H9 (cell line): ENCODE measurements around the gene BHLHE23. TPM values are rescaled to one million over a fixed set of nuclear protein-coding genes. Genes with fewer than 3 reads are reported as not detected.
A peak's percentile ranks its signal among the peaks of the same experiment; 100 is the strongest.

Source experiments
- DNase-seq: peaks from one replicate; pipeline ENCODE4 v3.0.0-alpha.2; 2017
- H2AFZ ChIP-seq: one replicate; pipeline ENCODE4 v1.6.1; 2013; ENCODE audit warnings: mild to moderate bottlenecking, low read length, control low read depth, moderate library complexity
- H2AK5ac ChIP-seq: 2 replicates; pipeline ENCODE4 v1.6.1; 2013; ENCODE audit warnings: low read length, control low read depth, mixed read lengths; ENCODE audit not compliant: insufficient read length
- H2BK120ac ChIP-seq: one replicate; pipeline ENCODE4 v1.6.1; 2013; ENCODE audit warnings: low read depth, mild to moderate bottlenecking, low read length, control low read depth, inconsistent platforms; ENCODE audit not compliant: poor library complexity, severe bottlenecking
- H2BK12ac ChIP-seq: 2 replicates; pipeline ENCODE4 v1.6.1; 2013; ENCODE audit warnings: low read length, control low read depth, mixed read lengths, low read depth; ENCODE audit not compliant: insufficient read length
- H2BK15ac ChIP-seq: 2 replicates; pipeline ENCODE4 v1.6.1; 2013; ENCODE audit warnings: low read depth, low read length, control low read depth
- H2BK20ac ChIP-seq: one replicate; pipeline ENCODE4 v1.6.1; 2013; ENCODE audit warnings: low read depth, mild to moderate bottlenecking, low read length, control low read depth, inconsistent platforms; ENCODE audit not compliant: poor library complexity, severe bottlenecking
- H2BK5ac ChIP-seq: 2 replicates; pipeline ENCODE4 v1.6.1; 2013; ENCODE audit warnings: low read length, control low read depth, mixed read lengths; ENCODE audit not compliant: insufficient read length
- H3K14ac ChIP-seq: 2 replicates; pipeline ENCODE4 v1.6.1; 2013; ENCODE audit warnings: low read length, control low read depth; ENCODE audit not compliant: insufficient read depth
- H3K18ac ChIP-seq: 2 replicates; pipeline ENCODE4 v1.6.1; 2013; ENCODE audit warnings: low read depth, mild to moderate bottlenecking, mixed read lengths, low read length, control low read depth; ENCODE audit not compliant: insufficient read length
- H3K23ac ChIP-seq: 2 replicates; pipeline ENCODE4 v1.6.1; 2013; ENCODE audit warnings: low read length, control low read depth, mixed read lengths, low read depth; ENCODE audit not compliant: insufficient read length
- H3K23me2 ChIP-seq: 2 replicates; pipeline ENCODE4 v1.6.1; 2013; ENCODE audit warnings: low read depth, mild to moderate bottlenecking, mixed read lengths, low read length, control low read depth; ENCODE audit not compliant: insufficient read length, poor library complexity, severe bottlenecking
- H3K27ac ChIP-seq: 2 replicates; pipeline ENCODE4 v1.5.1; 2013; ENCODE audit warnings: low read length, control low read depth, mixed read lengths, low read depth; ENCODE audit not compliant: insufficient read length
- H3K27me3 ChIP-seq: 2 replicates; pipeline ENCODE4 v1.6.1; 2013; ENCODE audit warnings: low read length, control low read depth, inconsistent platforms; ENCODE audit not compliant: insufficient read depth
- H3K4ac ChIP-seq: 2 replicates; pipeline ENCODE4 v1.6.1; 2013; ENCODE audit warnings: low read depth, mild to moderate bottlenecking, control low read depth, inconsistent platforms, low read length, moderate library complexity
- H3K4me1 ChIP-seq: 2 replicates; pipeline ENCODE4 v1.6.1; 2013; ENCODE audit warnings: low read length, control low read depth, inconsistent platforms; ENCODE audit not compliant: insufficient read depth
- H3K4me2 ChIP-seq: 2 replicates; pipeline ENCODE4 v1.6.1; 2013; ENCODE audit warnings: low read length, control low read depth, mixed read lengths; ENCODE audit not compliant: insufficient read length, insufficient read depth
- H3K56ac ChIP-seq: 2 replicates; pipeline ENCODE4 v1.6.1; 2013; ENCODE audit warnings: low read depth, mild to moderate bottlenecking, mixed read lengths, low read length, control low read depth; ENCODE audit not compliant: insufficient read length
- H3K79me1 ChIP-seq: 2 replicates; pipeline ENCODE4 v1.6.1; 2013; ENCODE audit warnings: low read depth, mild to moderate bottlenecking, moderate library complexity, low read length, control low read depth, inconsistent platforms; ENCODE audit not compliant: insufficient read depth, poor library complexity, severe bottlenecking
- H3K79me2 ChIP-seq: 2 replicates; pipeline ENCODE4 v1.6.1; 2013; ENCODE audit warnings: low read length, control low read depth, inconsistent platforms; ENCODE audit not compliant: insufficient read depth
- H3K9ac ChIP-seq: 2 replicates; pipeline ENCODE4 v1.6.1; 2013; ENCODE audit warnings: low read length, control low read depth, mixed read lengths; ENCODE audit not compliant: insufficient read length; ENCODE audit errors: extremely low read depth
- H3K9me3 ChIP-seq: one replicate; pipeline ENCODE4 v1.6.1; 2013; ENCODE audit warnings: low read depth, low read length, inconsistent platforms; ENCODE audit not compliant: control insufficient read depth
- H3T11ph ChIP-seq: one replicate; pipeline ENCODE4 v1.6.1; 2013; ENCODE audit warnings: mild to moderate bottlenecking, low read length, control low read depth, inconsistent platforms
- H4K20me1 ChIP-seq: one replicate; pipeline ENCODE4 v1.6.1; 2013; ENCODE audit not compliant: control insufficient read depth, insufficient read length, insufficient read depth
- H4K5ac ChIP-seq: 2 replicates; pipeline ENCODE4 v1.6.1; 2013; ENCODE audit warnings: low read depth, mild to moderate bottlenecking, mixed read lengths, low read length, control low read depth; ENCODE audit not compliant: insufficient read length
- H4K8ac ChIP-seq: replicated peaks from 2 replicates; pipeline ENCODE4 v1.6.1; 2013; ENCODE audit warnings: low read length, control low read depth, mixed read lengths, low read depth; ENCODE audit not compliant: insufficient read length
- H4K91ac ChIP-seq: 2 replicates; pipeline ENCODE4 v1.6.1; 2013; ENCODE audit warnings: low read depth, mild to moderate bottlenecking, moderate library complexity, mixed read lengths, low read length, control low read depth; ENCODE audit not compliant: insufficient read length
- H3K27ac Mint-ChIP-seq, 3 experiments: 2 replicates in 2 of 3; 3 replicates in 1 of 3; pipeline ENCODE4 v1.8.0; 2020 to 2021; ENCODE audit warnings: mixed read lengths in 3 of 3, mild to moderate bottlenecking in 1 of 3, moderate library complexity in 1 of 3
- H3K27me3 Mint-ChIP-seq: 2 replicates; pipeline ENCODE4 v1.8.0; 2021; ENCODE audit warnings: low read depth, mild to moderate bottlenecking, moderate library complexity, mixed read lengths
- H3K36me3 Mint-ChIP-seq, 3 experiments: 2 replicates in 2 of 3; 3 replicates in 1 of 3; pipeline ENCODE4 v1.8.0; 2020 to 2021; ENCODE audit warnings: low read depth in 3 of 3, mixed read lengths in 3 of 3; ENCODE audit not compliant: insufficient read depth in 1 of 3
- H3K4me1 Mint-ChIP-seq, 2 experiments: 2 replicates each; pipeline ENCODE4 v1.8.0; 2020; ENCODE audit warnings: mixed read lengths in 2 of 2
- H3K4me3 Mint-ChIP-seq, 2 experiments: 2 replicates in 1 of 2; 3 replicates in 1 of 2; pipeline ENCODE4 v1.8.0; 2020 to 2021; ENCODE audit warnings: mild to moderate bottlenecking in 2 of 2, mixed read lengths in 2 of 2, moderate library complexity in 1 of 2
- H3K9me3 Mint-ChIP-seq, 2 experiments: 2 replicates in 1 of 2; 3 replicates in 1 of 2; pipeline ENCODE4 v1.8.0; 2020; ENCODE audit warnings: mild to moderate bottlenecking in 2 of 2, mixed read lengths in 2 of 2, moderate library complexity in 1 of 2
- CTCF ChIP-seq: fragments of 200-600 bp; sonication (generic); conservative IDR thresholded peaks from 3 replicates; pipeline ENCODE4 v1.8.0; 2021; ENCODE audit warnings: antibody characterized with exemption, mild to moderate bottlenecking
- WGBS: extraction: QIAGEN DNeasy Blood & Tissue Kit; methylation state at CpG from one replicate; pipeline ENCODE4 v1.1.7; 2013; ENCODE audit warnings: missing lambda C conversion rate, low lambda C conversion rate, mixed read lengths; ENCODE audit not compliant: insufficient read length; ENCODE audit errors: extremely low coverage; 5-methylcytosine and 5-hydroxymethylcytosine counted together
- total RNA-seq: library from RNA; stranded (reverse); gene quantifications from 2 replicates; pipeline ENCODE4 v1.2.1, GENCODE V29; 2021

Gene BHLHE23
- total RNA-seq, 1 experiment from 2014 or later, result 0.35 TPM

DNA sequence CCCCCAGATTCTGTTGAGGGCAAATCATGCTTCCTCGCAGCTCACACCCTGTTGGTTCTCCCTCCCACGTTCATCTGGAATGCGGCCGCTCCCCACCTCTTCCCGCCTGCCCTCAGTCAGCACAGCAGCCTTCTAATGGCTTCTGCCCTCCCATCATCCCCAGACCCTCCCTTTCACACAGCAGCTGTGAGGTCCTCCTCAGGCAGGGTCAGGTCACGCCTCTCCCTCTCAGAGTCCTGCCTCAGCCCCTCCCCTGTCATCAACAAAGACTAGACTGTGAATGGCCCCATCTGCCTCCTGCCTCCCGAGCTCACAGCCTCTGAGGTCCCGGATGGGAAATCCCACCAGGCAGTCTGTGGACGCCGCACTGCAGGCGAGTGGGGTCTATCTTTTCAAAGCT lies 7.9 kb upstream of the BHLHE23 start:
- no peaks in the 10 kb centered on the region for H3K27me3 ChIP-seq
- no peaks in the 10 kb centered on the region for H3K9me3 ChIP-seq
- no peaks in the 10 kb centered on the region for H3K23me2 ChIP-seq
- H3K27ac ChIP-seq, result no peak overlapping the region
- no peak overlapping the region for H3K27ac Mint-ChIP-seq
- peaks cover 21 to 27% of the 10 kb centered on the region in 2 experiments for H3K4me1 Mint-ChIP-seq
- no peaks in the 10 kb centered on the region for H4K20me1 ChIP-seq
- peaks cover 10 to 28% (median 13%) of the 10 kb centered on the region in 3 experiments for H3K36me3 Mint-ChIP-seq
- H3K23ac ChIP-seq, result no peak overlapping the region
- peak overlapping the region; percentile 1 for H3K4me2 ChIP-seq
- no peak overlapping the region for H2BK20ac ChIP-seq
- no peak overlapping the region for H2BK5ac ChIP-seq
- H3T11ph ChIP-seq, result no peak overlapping the region
- H2AFZ ChIP-seq, result no peak overlapping the region
- peak; percentile 97 for DNase-seq
- H3K14ac ChIP-seq, result no peak overlapping the region
- no peak overlapping the region for H3K9ac ChIP-seq
- H3K4me1 ChIP-seq, result no peaks in the 10 kb centered on the region; the same call in 1 of the 2 replicates
- no peak overlapping the region for H3K18ac ChIP-seq
- TF ChIP-seq CTCF, result no peak
- H3K4me3 Mint-ChIP-seq, result peak overlapping the region; percentile 49 to 73
- no peak overlapping the region for H2BK12ac ChIP-seq
- H4K8ac ChIP-seq, result no peak overlapping the region
- H3K27me3 Mint-ChIP-seq, result peaks cover 53% of the 10 kb centered on the region
- H3K79me2 ChIP-seq, result no peaks in the 10 kb centered on the region
- H4K5ac ChIP-seq, result no peak overlapping the region
- H3K79me1 ChIP-seq, result no peaks in the 10 kb centered on the region
- H3K56ac ChIP-seq, result no peak overlapping the region
- H3K9me3 Mint-ChIP-seq, result peaks cover 25 to 27% of the 10 kb centered on the region in 2 experiments
- H2BK15ac ChIP-seq, result no peak overlapping the region
- no peak overlapping the region for H3K4ac ChIP-seq
- H2BK120ac ChIP-seq, result no peak overlapping the region
- no CpG with 5 or more reads among the region's 11 CpGs for WGBS
- no peak overlapping the region for H4K91ac ChIP-seq
- no peak overlapping the region for H2AK5ac ChIP-seq
